Measurements from ENCODE around the gene ZNF148.

ZNF148 gene

GRCh38 chr3:125229707-125230106 is 145.4 kb downstream of the ZNF148 start:
- DNase-seq (ENCODE audit: extremely low read depth in 1 of 2, low read depth in 1 of 2): no peak

GRCh38 chr3:125229168-125229567 is 146.0 kb downstream of the ZNF148 start:
- no peak for DNase-seq (ENCODE audit: extremely low read depth in 1 of 2, low read depth in 1 of 2)

- DNase-seq (ENCODE audit: extremely low read depth in 1 of 2, low read depth in 1 of 2): no peak
Measured at GRCh38 chr3:125221831-125222230, 153.3 kb downstream of the ZNF148 start.

GRCh38 chr3:125220727-125221429 is 154.2 kb downstream of the ZNF148 start:
- no peak for DNase-seq (ENCODE audit: extremely low read depth in 1 of 2, low read depth in 1 of 2)

GRCh38 chr3:125220183-125220582 is 154.9 kb downstream of the ZNF148 start:
- DNase-seq (ENCODE audit: extremely low read depth in 1 of 2, low read depth in 1 of 2): no peak

GRCh38 chr3:125219261-125219701 is 155.8 kb downstream of the ZNF148 start:
- DNase-seq (ENCODE audit: extremely low read depth in 1 of 2, low read depth in 1 of 2): no peak

- no peak for DNase-seq (ENCODE audit: extremely low read depth in 1 of 2, low read depth in 1 of 2)
Measured at GRCh38 chr3:125214738-125215137, 160.4 kb downstream of the ZNF148 start.

- DNase-seq (ENCODE audit: extremely low read depth in 1 of 2, low read depth in 1 of 2): no peak
Measured at GRCh38 chr3:125213946-125214542, 161.1 kb downstream of the ZNF148 start.

GRCh38 chr3:125213364-125213755 is 161.8 kb downstream of the ZNF148 start:
- no peak for DNase-seq (ENCODE audit: extremely low read depth in 1 of 2, low read depth in 1 of 2)

GRCh38 chr3:125212509-125213363 is 162.4 kb downstream of the ZNF148 start, which contains the start of gene SLC12A8:
SLC12A8 (minus strand) TSS chr3:125212748; CDS start chr3:125211349, 1,399 bp downstream.
- no peak for DNase-seq (ENCODE audit: extremely low read depth in 1 of 2, low read depth in 1 of 2)

- no peak for DNase-seq (ENCODE audit: extremely low read depth in 1 of 2, low read depth in 1 of 2)
Measured at GRCh38 chr3:125212091-125212508, 163.0 kb downstream of the ZNF148 start.

GRCh38 chr3:125211523-125212090 is 163.5 kb downstream of the ZNF148 start:
- DNase-seq (ENCODE audit: extremely low read depth in 1 of 2, low read depth in 1 of 2): no peak

DNA sequence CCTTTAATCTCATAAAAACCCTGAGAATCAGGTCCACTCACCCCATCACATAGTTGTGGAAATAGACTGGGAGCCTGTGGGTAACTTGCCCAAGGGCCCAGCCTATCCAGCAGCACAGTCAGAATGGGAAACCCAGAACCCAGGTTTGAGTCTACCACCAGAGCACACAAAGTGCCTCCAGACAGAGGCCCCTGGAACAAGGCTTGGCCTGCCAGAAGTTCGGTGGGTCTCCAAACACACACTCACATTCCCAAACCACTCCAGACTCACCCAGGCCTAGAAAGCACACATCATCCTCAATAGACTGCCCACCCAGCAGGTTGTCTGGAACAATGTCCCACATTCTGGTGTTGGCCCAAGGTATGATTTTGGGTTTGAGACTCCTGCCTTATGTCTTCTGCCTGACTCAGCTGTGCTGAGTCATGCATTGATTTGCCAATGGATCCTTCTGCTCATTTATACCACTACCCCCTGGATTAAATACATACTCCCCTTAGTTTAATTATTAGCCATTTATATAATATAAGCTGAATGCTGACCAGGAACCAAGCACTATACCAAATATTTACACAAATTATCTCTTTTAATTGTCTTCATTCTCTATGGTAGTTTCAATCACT is 167.1 kb downstream of the ZNF148 start:
- no peak for DNase-seq (ENCODE audit: extremely low read depth in 1 of 2, low read depth in 1 of 2)

DNA sequence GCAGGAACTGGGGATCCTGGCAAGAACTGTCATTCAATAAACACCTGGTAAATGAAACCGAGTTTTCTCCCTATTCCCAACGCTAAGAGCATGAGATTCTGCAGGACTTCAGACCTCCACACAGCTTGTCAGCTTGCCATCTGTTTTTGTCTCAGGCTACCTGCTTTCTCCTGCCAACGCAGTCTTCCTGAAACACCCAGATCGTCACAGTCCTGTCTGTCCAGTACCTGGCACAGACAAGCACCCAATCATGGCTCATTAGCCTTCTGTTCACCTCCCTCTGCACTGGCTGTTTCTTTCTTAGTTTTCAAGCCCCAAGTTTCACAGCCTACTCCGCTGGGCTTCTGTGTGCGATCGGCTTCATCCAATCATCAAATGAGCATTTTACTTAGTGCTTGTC is 167.6 kb downstream of the ZNF148 start:
- DNase-seq (ENCODE audit: extremely low read depth in 1 of 2, low read depth in 1 of 2): no peak

GRCh38 chr3:125206934-125207333 is 168.2 kb downstream of the ZNF148 start:
- DNase-seq (ENCODE audit: extremely low read depth in 1 of 2, low read depth in 1 of 2): no peak

- no peak for DNase-seq (ENCODE audit: extremely low read depth in 1 of 2, low read depth in 1 of 2)
Measured at GRCh38 chr3:125203731-125204130, 171.4 kb downstream of the ZNF148 start.

DNA sequence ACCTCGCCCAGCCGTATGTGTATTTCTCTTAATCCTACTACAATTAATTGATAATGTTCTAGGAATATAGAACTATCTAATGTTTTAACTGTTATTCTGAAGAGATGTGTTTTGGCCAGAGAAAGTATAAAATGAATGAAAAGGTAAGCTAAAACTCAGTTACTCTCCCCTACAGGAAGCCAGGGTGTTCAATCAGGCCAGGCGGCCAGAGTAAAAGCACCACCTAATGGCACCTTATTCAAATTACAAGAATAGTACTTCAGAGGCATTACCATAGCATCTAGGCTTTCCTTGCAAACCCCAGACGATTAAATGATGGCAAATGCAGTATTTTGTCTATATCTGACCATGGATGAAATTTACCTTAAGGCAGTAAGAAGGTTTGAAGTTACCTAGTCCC is 172.9 kb downstream of the ZNF148 start:
- no peak for DNase-seq (ENCODE audit: extremely low read depth in 1 of 2, low read depth in 1 of 2)

DNA sequence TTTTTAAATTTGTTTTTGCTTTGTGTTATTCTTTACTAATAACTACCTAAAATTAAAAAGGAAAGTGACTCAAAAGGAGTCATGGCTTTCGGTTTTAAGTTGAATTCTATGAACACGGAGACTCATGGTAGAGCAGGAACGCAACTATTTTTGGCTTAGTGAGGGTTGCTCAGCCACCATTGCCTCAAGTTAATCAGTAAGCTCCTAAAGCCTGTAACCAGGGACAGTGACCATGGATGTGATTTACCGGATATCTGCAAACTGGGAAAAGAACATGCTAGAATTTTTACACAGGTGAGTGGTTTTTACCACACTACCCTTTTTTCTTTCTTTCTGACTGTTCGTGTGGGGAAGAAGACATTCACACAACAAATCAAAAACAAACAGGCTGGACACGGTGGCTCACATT is 174.4 kb downstream of the ZNF148 start:
- no peak for DNase-seq (ENCODE audit: extremely low read depth in 1 of 2, low read depth in 1 of 2)

DNA sequence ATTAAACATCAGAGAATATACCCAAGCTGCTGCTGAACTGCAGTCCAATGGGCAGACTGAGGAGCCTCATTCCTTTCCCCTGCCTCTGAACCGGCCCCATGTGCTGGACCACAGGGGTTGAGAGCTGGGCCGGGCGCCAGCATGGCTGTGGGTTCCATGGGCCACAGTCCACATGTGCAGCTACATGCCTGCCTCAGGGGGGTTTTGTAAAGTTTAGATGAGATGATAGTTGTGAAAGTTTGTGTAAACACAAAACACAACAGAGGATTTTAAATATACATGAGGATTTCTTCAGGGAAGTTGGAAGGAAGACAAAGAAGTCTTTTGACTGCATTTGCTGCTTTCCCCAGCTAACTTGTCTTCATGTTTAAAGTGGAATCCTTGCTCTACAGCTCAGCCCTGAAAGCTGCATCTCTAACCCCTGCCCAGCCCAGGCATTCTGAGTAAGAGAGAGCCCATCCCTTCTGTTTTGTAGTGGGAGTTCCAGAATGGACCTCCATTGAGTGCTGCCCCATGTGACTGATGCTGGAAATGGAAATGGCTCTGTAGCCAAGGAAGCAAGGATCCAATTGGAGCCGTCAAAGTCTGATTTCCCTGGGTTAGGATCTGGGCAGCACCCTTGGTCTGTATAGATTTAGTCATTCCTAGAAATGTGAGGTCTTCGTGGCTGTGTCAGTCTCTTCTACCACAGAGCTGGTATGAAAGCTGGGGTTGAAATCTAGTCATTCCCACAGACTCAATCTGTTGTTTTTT is 180.1 kb downstream of the ZNF148 start:
- no peak for DNase-seq (ENCODE audit: extremely low read depth in 1 of 2, low read depth in 1 of 2)

Data from stimulated activated CD8-positive, alpha-beta memory T cell treated with anti-CD3 and anti-CD28 coated beads, Interleukin-7, amount 100 ng/mL, for 48 hours (primary cell).